GM12891 (cell line): ENCODE measurements around the gene MAP2K5.

Source experiments
- POLR2A ChIP-seq: IDR thresholded peaks from 2 replicates; pipeline ENCODE4 v1.6.1; 2011; ENCODE audit warnings: low read depth, low read length, control low read depth
- POLR2AphosphoS5 ChIP-seq: IDR thresholded peaks from 2 replicates; pipeline ENCODE4 v1.6.1; 2011; ENCODE audit warnings: low read depth, low read length, control low read depth
- SPI1 ChIP-seq: IDR thresholded peaks from 2 replicates; pipeline ENCODE4 v1.6.1; 2011; ENCODE audit warnings: low read depth, low read length, control low read depth
- TAF1 ChIP-seq: IDR thresholded peaks from 2 replicates; pipeline ENCODE4 v1.6.1; 2011; ENCODE audit warnings: low read depth, low read length, control low read depth

- TF ChIP-seq TAF1 (no peak), POLR2A (no peak), SPI1 (no peak), POLR2AphosphoS5 (no peak)
Observed at GRCh38 chr15:67660874-67661606, 118.5 kb downstream of the MAP2K5 start.
